ENCODE data around the gene RABGAP1.

The RABGAP1 gene

DNA sequence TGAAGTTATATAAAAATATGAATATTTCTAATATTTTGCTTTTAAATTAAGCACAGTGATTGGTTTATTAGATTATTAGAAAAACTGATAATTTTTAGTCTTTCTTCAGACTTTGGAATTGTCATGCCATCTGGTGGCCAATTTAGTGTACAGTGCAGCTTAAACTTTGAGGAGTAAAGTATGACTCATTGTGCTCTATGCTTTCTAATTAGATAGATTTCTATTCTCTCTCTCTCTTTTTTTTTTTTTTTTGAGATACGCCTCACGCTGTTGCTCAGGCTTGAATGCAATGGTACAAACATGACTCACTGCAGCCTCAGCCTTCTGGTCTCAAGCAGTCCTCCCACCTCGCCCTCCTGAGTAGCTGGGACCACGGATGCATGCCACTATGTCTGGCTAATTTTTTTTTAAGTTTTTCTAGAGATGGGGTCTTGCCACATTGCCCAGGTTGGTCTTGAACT is 50.6 kb downstream of the RABGAP1 start:
- Histone ChIP-seq H3K4me1 (ENCODE audit: control insufficient read depth, insufficient read depth, low read length) (no peaks in the 10 kb centered on the region), H3K9me3 (ENCODE audit: control insufficient read depth, insufficient read depth, low read depth, low read length) (no peaks in the 10 kb centered on the region), H3K36me3 (ENCODE audit: control insufficient read depth in 2 of 2, insufficient read depth in 1 of 2, low read length in 2 of 2) (peaks cover 23 to 45% of the 10 kb centered on the region in 2 experiments), H3K4me3 (ENCODE audit: low read depth, low read length) (no peak overlapping the region), H3K27ac (ENCODE audit: extremely low read depth, low read depth, low read length) (no peak overlapping the region)
- CTCF ChIA-PET: interaction anchor here (0.6 to 1.6 kb wide), 21 partner anchors 9 to 1393 kb away, joined by 3 to 14 read pairs (median 3); partner anchors contain the start of genes RABGAP1 and ZBTB26
- TF ChIP-seq ZNF660 (tag by site-specific recombination; IDR thresholded peaks at IDR 0.05) (peak; percentile 55; the same call in 1 of the 2 replicates), ZBTB17 (tag by site-specific recombination; IDR thresholded peaks at IDR 0.05) (peak; percentile 41; the same call in 1 of the 2 replicates), ZNF2 (tag by site-specific recombination; IDR thresholded peaks at IDR 0.05) (0 out of 2 replicates have a peak, but pooled peaks have one; percentile 22), SP7 (tag by site-specific recombination; IDR thresholded peaks at IDR 0.05) (peak; percentile 81), ZNF629 (tag by site-specific recombination; IDR thresholded peaks at IDR 0.05) (peak; percentile 63), ZBTB21 (tag by site-specific recombination; IDR thresholded peaks at IDR 0.05) (0 out of 2 replicates have a peak, but pooled peaks have one; percentile 35), SCRT2 (tag by site-specific recombination; IDR thresholded peaks at IDR 0.05) (peak; percentile 87), ZNF211 (tag by site-specific recombination; IDR thresholded peaks at IDR 0.05; ENCODE audit: low read depth) (no peak), ZEB2 (tag by site-specific recombination; IDR thresholded peaks at IDR 0.05) (peak; percentile 63; the same call in 1 of the 2 replicates), WT1 (tag by site-specific recombination; IDR thresholded peaks at IDR 0.05) (peak; percentile 40; the same call in 1 of the 2 replicates), ZNF140 (tag by site-specific recombination; IDR thresholded peaks at IDR 0.05) (no peak), PRDM1 (tag by site-specific recombination; IDR thresholded peaks at IDR 0.05) (peak; percentile 81), ZNF654 (tag by site-specific recombination; IDR thresholded peaks at IDR 0.05; ENCODE audit: low read depth) (peak; percentile 81), KLF8 (tag by site-specific recombination; IDR thresholded peaks at IDR 0.05) (peak; percentile 61), ZNF549 (tag by site-specific recombination; IDR thresholded peaks at IDR 0.05) (no peak)
- TF ChIP-seq, protein P1, sequence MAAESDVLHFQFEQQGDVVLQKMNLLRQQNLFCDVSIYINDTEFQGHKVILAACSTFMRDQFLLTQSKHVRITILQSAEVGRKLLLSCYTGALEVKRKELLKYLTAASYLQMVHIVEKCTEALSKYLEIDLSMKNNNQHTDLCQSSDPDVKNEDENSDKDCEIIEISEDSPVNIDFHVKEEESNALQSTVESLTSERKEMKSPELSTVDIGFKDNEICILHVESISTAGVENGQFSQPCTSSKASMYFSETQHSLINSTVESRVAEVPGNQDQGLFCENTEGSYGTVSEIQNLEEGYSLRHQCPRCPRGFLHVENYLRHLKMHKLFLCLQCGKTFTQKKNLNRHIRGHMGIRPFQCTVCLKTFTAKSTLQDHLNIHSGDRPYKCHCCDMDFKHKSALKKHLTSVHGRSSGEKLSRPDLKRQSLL (tag by site-specific recombination; IDR thresholded peaks at IDR 0.05): peak; percentile 57; the same call in 1 of the 2 replicates
- TF ChIP-seq, protein P2, sequence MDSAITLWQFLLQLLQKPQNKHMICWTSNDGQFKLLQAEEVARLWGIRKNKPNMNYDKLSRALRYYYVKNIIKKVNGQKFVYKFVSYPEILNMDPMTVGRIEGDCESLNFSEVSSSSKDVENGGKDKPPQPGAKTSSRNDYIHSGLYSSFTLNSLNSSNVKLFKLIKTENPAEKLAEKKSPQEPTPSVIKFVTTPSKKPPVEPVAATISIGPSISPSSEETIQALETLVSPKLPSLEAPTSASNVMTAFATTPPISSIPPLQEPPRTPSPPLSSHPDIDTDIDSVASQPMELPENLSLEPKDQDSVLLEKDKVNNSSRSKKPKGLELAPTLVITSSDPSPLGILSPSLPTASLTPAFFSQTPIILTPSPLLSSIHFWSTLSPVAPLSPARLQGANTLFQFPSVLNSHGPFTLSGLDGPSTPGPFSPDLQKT (IDR thresholded peaks at IDR 0.05; ENCODE audit: borderline replicate concordance, low read depth, low read length): no peak
- TF ChIP-seq, protein P3, sequence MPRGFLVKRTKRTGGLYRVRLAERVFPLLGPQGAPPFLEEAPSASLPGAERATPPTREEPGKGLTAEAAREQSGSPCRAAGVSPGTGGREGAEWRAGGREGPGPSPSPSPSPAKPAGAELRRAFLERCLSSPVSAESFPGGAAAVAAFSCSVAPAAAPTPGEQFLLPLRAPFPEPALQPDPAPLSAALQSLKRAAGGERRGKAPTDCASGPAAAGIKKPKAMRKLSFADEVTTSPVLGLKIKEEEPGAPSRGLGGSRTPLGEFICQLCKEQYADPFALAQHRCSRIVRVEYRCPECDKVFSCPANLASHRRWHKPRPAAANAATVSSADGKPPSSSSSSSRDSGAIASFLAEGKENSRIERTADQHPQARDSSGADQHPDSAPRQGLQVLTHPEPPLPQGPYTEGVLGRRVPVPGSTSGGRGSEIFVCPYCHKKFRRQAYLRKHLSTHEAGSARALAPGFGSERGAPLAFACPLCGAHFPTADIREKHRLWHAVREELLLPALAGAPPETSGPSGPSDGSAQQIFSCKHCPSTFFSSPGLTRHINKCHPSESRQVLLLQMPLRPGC (tag by site-specific recombination; IDR thresholded peaks at IDR 0.05): 0 out of 2 replicates have a peak, but pooled peaks have one; percentile 25
- TF ChIP-seq, protein P4, sequence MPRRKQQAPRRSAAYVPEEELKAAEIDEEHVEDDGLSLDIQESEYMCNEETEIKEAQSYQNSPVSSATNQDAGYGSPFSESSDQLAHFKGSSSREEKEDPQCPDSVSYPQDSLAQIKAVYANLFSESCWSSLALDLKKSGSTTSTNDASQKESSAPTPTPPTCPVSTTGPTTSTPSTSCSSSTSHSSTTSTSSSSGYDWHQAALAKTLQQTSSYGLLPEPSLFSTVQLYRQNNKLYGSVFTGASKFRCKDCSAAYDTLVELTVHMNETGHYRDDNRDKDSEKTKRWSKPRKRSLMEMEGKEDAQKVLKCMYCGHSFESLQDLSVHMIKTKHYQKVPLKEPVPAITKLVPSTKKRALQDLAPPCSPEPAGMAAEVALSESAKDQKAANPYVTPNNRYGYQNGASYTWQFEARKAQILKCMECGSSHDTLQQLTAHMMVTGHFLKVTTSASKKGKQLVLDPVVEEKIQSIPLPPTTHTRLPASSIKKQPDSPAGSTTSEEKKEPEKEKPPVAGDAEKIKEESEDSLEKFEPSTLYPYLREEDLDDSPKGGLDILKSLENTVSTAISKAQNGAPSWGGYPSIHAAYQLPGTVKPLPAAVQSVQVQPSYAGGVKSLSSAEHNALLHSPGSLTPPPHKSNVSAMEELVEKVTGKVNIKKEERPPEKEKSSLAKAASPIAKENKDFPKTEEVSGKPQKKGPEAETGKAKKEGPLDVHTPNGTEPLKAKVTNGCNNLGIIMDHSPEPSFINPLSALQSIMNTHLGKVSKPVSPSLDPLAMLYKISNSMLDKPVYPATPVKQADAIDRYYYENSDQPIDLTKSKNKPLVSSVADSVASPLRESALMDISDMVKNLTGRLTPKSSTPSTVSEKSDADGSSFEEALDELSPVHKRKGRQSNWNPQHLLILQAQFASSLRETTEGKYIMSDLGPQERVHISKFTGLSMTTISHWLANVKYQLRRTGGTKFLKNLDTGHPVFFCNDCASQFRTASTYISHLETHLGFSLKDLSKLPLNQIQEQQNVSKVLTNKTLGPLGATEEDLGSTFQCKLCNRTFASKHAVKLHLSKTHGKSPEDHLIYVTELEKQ (tag by site-specific recombination; IDR thresholded peaks at IDR 0.05; ENCODE audit: borderline replicate concordance): peak; percentile 12; the same call in 1 of the 2 replicates
- TF ChIP-seq, protein P5, sequence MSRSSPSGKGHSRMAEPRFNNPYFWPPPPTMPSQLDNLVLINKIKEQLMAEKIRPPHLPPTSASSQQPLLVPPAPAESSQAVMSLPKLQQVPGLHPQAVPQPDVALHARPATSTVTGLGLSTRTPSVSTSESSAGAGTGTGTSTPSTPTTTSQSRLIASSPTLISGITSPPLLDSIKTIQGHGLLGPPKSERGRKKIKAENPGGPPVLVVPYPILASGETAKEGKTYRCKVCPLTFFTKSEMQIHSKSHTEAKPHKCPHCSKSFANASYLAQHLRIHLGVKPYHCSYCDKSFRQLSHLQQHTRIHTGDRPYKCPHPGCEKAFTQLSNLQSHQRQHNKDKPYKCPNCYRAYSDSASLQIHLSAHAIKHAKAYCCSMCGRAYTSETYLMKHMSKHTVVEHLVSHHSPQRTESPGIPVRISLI (tag by site-specific recombination; IDR thresholded peaks at IDR 0.05): peak; percentile 78
- TF ChIP-seq, protein P6, sequence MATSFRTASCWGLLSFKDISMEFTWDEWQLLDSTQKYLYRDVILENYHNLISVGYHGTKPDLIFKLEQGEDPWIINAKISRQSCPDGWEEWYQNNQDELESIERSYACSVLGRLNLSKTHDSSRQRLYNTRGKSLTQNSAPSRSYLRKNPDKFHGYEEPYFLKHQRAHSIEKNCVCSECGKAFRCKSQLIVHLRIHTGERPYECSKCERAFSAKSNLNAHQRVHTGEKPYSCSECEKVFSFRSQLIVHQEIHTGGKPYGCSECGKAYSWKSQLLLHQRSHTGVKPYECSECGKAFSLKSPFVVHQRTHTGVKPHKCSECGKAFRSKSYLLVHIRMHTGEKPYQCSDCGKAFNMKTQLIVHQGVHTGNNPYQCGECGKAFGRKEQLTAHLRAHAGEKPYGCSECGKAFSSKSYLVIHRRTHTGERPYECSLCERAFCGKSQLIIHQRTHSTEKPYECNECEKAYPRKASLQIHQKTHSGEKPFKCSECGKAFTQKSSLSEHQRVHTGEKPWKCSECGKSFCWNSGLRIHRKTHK (tag by site-specific recombination; IDR thresholded peaks at IDR 0.05): no peak
- TF ChIP-seq, protein P7, sequence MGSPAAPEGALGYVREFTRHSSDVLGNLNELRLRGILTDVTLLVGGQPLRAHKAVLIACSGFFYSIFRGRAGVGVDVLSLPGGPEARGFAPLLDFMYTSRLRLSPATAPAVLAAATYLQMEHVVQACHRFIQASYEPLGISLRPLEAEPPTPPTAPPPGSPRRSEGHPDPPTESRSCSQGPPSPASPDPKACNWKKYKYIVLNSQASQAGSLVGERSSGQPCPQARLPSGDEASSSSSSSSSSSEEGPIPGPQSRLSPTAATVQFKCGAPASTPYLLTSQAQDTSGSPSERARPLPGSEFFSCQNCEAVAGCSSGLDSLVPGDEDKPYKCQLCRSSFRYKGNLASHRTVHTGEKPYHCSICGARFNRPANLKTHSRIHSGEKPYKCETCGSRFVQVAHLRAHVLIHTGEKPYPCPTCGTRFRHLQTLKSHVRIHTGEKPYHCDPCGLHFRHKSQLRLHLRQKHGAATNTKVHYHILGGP (tag by site-specific recombination; IDR thresholded peaks at IDR 0.05): peak; percentile 78
- TF ChIP-seq, protein P8, sequence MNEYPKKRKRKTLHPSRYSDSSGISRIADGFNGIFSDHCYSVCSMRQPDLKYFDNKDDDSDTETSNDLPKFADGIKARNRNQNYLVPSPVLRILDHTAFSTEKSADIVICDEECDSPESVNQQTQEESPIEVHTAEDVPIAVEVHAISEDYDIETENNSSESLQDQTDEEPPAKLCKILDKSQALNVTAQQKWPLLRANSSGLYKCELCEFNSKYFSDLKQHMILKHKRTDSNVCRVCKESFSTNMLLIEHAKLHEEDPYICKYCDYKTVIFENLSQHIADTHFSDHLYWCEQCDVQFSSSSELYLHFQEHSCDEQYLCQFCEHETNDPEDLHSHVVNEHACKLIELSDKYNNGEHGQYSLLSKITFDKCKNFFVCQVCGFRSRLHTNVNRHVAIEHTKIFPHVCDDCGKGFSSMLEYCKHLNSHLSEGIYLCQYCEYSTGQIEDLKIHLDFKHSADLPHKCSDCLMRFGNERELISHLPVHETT (tag by site-specific recombination; IDR thresholded peaks at IDR 0.05): peak; percentile 66
- POLR2A ChIA-PET: interaction anchor here (0.7 to 1.6 kb wide), 5 partner anchors 51 to 86 kb away, joined by 3 to 9 read pairs (median 7); partner anchors contain the start of genes RABGAP1, RC3H2 and ZBTB26

All from HEK293 (cell line).